Purkinje cell (primary cell): ENCODE measurements around the gene ADPGK. TPM values are rescaled to one million over a fixed set of nuclear protein-coding genes. Genes with fewer than 3 reads are reported as not detected.

Experiments
- polyA plus RNA-seq: library from polyadenylated mRNA; unstranded; fragments of >200 nt; fragmentation: Nextera tagmentation; gene quantifications from 2 replicates; pipeline ENCODE4 v1.2.1, GENCODE V29; 2014

The ADPGK gene
- polyA plus RNA-seq = 3.0 and 3.4 TPM in 2 replicates

GRCh38 chr15:72783640-72784455, at the start of gene ADPGK:
Gene ADPGK, minus strand, starts transcription at chr15:72783758. Its CDS starts 67 bp downstream, at chr15:72783691.

Other genes starting within 250 kb of the ADPGK start
- gene GOLGA6B, start 129.1 kb downstream of the ADPGK start, polyA plus RNA-seq = not detected in 2 replicates
- not detected in 2 replicates for gene HIGD2B, start 97.6 kb downstream of the ADPGK start, polyA plus RNA-seq
- 34.4 and 39.7 TPM in 2 replicates for gene BBS4, start 97.6 kb downstream of the ADPGK start, polyA plus RNA-seq